KBM-7 (cell line): ENCODE measurements around the gene PMPCB.
"Not testable (repeated sequence)": the region's sequence is repeated elsewhere in the genome, so short reads cannot be mapped to it uniquely, and the experiment has no call there.

Experiments
- DNase-seq: peaks from one replicate; pipeline ENCODE4 v3.0.0-alpha.2; 2015
- in situ Hi-C: fragments of 300-500 bp; cut with MboI; formaldehyde crosslinking; loops from 2 replicates; pipeline ENCODE4 v1.14.3; 2020; ENCODE audit warnings: low sequenced_read_pairs, low pct_unique_long_range_greater_than_20kb, mixed read lengths

The PMPCB gene, protein sequence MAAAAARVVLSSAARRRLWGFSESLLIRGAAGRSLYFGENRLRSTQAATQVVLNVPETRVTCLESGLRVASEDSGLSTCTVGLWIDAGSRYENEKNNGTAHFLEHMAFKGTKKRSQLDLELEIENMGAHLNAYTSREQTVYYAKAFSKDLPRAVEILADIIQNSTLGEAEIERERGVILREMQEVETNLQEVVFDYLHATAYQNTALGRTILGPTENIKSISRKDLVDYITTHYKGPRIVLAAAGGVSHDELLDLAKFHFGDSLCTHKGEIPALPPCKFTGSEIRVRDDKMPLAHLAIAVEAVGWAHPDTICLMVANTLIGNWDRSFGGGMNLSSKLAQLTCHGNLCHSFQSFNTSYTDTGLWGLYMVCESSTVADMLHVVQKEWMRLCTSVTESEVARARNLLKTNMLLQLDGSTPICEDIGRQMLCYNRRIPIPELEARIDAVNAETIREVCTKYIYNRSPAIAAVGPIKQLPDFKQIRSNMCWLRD

DNA sequence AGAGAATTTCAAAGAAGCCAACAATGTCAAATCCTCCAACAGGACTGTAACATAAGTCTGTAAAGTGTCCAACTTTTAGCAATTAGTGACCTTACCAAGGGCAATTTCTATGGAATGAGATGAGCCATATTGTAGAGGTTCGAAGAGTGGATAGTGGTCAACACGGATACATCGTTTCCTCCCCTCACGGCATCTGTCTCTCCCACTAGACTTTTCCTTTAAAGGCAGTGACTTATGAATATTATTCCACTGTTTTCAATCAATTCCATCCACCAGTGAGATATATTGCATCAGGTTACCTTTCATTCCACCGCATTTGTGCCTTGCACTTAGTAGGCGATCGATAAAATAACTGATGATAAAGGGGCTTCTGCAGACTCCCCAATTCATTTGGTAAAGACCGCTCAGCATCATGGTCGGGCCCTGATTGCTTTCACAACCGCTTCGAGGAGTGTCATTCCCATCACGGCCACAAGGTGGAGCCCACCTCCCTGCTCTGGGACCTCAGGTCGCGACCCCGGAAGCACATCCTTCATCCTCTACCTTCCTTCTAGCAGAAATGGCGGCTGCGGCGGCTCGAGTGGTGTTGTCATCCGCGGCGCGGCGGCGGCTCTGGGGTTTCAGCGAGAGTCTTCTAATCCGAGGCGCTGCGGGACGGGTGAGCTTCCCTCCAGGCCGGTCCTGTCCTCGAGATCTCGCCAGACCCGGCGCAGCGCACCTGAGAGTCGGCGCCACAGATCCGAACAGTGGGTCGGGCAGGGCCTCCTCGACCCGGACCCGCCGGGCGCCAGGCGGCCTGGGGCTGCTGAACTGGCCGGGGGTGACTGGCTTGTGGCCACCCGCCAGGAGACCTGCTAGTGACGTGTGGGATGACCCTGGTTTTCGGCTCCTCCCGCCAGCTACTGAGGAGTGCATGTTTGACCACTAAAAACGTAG, at the start of gene PMPCB:
Gene PMPCB, plus strand, starts transcription at position 535 of the 936 bp plus-strand sequence. Its CDS starts 25 bp downstream, at position 560.
- in situ Hi-C loops: no loop called here

DNA sequence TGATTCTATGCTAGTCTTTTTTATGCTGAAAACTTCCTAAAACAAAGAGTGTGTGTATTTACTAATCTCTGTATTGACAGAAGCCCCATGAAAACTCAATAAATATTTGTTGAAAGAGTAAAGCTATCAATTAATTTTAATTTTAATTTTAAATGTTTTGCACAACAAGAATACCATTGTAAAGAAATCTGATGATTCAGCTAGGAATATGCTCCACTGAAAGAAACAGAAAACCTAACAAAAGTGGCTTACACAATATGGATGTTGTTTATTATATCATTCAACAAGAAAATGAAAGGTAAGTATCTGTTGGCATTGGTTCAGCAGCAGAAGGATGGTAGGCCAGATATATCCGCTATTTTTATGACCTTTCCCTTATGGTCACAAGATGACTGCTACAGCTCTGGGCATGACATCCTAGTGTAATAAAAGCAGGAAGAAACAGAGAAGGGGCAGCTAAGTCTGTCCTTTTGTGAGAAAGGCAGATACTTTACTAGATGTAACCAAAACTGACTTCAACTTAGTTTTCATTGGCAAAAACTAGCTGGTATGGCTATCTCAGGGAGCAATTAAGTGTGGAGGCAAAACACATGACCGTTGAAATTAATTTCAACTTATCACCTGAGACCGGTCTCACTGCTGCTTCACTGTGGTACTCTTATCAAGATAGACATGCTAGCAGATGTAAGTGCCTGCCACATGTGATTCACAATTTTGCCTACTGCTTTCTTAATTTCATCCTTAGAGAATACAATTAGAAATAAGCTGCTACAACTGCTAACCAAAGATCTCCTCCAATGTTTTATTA, 43.3 kb upstream of the PMPCB start:
- in situ Hi-C loops, DNase-seq: not testable (repeated sequence)

More for the DNA sequence above, at the start of gene PMPCB:
- DNase-seq: peak; percentile 93

DNA sequence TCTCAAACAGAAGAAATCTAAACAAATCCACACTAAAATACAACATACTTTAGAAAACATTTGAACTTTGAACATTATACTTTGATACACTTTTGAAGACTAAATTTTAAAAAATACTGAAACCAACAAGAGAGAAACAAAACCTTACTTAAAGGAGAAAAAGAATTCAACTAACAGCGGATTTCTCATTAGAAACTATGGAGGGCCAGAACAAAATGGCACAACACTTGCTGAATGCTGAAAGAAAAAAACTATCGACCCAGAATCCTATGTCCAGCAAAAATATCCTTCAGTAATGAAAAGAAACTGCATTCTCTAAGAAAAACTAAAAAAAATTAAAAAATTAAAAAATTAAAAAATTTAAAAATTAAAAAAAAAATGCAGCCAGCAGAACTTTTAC, 33.2 kb upstream of the PMPCB start:
- in situ Hi-C loops, DNase-seq: not testable (repeated sequence)

DNA sequence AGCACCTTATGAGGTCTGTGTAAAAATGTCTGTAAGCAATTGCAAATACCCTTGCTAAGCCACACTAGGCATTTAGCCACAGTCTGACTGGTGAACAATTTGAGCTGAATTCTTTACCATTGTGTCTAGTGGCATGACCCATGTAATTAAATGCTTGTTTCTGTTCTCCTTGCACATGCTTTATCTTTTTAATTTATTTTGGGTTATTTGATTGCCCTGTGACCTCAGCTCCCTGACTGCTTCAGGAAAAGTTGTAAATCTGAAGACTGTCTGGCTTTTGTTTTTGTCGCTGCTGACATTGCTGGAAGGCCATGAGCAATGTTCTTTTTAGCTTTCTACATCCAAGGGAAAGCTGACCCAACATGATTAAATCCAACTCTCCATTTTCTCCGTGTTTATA, 31.0 kb upstream of the PMPCB start:
- DNase-seq, in situ Hi-C loops: not testable (repeated sequence)

DNA sequence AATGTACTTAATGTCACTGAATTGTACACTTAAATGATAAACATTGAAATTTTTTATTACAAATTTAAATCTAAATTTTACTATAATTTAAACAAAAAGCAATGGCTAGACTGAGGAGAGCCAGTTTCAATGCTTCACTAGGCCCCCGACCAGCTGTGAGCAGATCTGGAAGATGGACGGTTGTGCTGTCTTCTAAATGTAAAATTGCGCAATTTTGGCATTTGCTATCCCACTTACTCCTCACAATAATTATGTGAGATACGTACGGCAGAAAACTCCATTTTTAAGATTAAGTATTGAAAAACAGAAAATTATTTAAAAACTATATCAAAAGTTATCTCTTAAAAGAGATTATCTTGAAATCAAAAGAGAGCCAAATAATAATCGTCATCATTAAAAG, 23.9 kb upstream of the PMPCB start:
- in situ Hi-C loops, DNase-seq: not testable (repeated sequence)

DNA sequence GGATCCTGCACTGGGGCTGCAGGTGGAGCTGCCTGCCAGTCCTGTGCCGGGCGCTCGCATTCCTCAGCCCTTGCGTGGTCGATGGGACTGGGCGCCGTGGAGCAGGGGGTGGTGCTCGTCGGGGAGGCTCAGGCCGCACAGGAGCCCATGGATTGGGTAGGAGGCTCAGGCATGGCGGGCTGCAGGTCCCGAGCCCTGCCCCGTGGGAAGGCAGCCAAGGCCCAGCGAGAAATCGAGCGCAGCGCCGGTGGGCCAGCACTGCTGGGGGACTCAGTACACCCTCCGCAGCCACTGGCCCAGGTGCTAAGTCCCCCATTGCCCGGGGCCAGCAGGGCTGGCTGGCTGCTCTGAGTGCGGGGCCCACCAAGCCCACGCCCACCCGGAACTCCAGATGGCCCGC, 22.4 kb upstream of the PMPCB start:
- in situ Hi-C loops, DNase-seq: not testable (repeated sequence)

DNA sequence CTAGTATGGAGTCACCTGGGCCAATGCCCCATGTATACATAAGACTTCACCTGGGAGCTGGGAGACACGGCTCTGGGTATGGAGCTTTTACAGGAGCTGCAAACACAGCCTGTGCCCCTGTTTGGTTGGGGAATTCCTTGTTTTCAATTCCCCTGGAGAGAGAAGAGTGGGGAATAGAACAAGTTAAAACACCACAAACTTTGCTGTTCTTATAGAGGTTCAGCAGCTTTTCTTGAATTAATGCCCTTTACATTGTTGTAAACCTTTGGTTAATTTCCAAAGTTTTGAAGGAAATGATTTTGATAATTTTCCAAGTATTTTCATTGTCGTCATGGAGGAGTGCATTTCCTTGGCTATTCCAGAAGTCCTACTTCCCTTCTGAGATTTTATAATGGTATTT, 19.0 kb upstream of the PMPCB start:
- in situ Hi-C loops, DNase-seq: not testable (repeated sequence)

DNA sequence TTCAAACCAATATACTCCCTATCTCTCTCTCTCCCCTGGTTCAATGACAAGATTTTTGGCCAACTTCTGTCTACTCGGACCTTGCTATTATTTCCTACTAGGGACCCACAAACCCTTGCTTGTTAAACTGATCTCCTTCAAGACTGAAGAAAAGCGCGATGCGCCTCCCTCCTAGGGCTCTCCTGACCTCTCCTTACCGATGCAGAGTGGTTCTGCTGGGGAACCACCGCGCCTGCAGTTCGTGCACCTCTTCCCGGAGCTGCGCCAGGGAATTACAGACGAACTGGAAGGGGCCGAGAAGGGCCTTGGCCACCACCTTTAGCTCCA, 17.6 kb upstream of the PMPCB start:
- in situ Hi-C loops: not testable (repeated sequence)
- peak; percentile 34 for DNase-seq

DNA sequence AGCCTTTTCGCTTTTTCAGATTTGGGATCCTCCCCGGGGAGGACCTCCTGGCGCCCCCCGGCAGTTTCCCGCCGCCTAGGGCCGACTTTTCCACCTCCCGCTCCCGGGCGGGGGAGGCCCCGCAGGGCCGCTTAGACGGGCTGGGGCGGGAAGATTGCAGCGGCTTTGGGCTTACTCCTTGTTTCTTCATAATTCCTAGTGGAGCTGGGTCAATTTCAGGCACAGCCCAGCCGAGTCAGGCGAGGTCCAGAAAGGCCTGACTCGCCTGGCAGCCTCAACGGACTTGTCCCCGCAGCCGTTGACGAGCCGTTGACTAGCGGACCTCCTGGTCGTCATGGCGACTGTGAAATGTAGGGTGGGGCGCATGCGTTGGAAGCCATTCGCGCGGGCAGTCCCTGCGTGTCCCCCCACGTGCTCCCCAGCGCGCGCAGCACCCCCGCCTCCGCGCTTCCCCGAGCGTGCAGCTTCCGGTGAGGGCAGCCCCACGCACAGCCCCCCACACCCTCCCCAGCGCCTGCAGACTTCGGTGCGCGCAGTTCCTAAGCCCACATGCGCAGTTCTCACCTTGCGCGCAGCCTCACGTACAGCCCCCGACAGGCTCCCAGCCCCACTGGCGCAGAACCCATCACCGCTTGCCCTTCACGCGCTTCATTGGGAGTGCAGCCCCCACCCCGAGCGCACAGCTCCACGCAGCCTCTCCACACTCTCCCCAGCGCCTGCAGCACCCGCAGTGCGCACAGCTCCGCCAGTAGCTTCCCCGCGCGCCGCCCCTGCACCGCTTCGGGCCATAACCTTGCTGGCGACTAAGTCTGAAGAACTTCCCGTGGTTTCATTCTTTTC, 17.1 kb upstream of the PMPCB start:
- peak; percentile 37 for DNase-seq
- in situ Hi-C loops: not testable (repeated sequence)

DNA sequence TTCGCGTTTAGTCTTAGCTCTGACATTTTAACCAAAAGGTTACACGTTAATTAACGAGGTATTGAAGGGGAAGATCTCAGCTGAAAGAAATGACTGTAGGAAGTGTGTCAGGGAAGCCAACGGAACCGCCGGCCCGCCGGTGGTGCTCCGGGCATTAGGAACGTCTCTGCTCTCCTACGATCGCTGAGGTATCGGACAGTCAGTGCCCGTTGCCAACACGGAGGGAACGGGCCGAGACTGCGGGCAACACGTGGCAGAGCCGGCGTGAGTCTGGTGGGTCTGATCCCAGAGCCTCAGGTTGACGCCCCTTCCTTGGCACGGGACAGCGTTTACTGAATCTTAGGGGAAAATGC, 16.5 kb upstream of the PMPCB start:
- in situ Hi-C loops, DNase-seq: not testable (repeated sequence)

DNA sequence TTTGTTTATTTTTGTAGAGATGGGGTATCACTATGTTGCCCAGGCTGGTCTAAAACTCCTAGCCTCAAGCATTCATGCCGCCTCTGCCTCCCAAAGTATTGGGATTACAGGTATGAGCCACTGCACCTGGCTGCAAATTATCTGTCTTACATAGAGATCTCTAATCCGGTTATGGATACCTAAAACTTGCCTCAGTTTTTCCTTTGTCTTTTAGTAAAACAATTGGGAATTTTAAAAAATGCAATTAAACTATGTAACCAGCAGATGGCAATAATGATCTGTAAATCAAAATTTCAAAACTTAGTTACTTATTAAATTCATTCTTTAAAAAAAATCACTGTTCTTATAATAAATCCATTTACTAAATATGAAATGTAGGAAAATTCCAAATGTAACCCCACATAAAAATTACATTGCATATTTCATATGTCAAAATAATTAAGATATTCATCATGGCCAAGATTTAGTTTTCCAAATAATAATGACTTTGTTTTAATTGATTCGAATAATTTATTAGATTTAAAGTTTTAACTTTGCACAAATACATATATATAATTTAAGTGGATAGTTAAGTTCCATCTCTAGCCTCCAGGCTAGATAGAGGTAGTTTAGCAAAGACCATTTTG, 14.3 kb upstream of the PMPCB start:
- in situ Hi-C loops, DNase-seq: not testable (repeated sequence)

DNA sequence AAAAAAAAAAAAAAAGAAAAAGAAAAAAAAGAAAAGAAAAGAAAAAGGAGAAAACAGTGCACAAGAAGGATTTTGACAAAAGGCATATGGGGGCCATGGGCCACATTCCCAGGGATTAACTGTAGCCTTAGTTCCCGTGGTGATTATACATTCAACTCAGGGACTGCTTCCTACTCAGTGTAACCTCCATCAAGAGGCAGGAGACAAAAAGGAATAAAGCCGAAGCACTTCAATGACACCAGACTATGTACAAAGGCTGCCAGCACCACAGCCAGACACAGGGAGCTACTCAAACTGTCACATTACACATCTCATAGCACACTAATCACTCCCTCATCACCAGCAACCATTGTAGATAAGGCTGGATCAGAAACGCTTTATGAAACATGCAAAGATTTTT, 5.1 kb upstream of the PMPCB start:
- no peak for DNase-seq
- in situ Hi-C loops: no loop called here

DNA sequence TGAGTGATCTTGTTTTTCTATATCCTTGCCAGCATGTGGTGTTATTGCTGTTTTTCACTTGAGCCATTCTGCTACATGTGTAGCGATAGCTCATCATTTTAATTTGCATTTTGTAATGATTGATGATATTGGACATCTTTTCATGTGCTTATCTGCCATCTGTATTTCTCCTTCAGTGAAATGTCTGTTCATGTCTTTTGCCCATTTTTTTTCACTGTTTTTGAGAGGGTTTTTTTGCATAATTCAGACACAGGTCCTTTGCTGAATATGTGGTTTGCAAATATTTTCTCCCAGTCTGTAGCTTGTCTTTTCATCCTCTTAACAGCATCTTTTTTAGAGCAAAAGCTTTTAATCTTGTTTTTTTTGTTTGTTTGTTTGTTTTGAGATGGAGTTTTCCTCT, 3.7 kb upstream of the PMPCB start:
- in situ Hi-C loops: no loop called here
- DNase-seq: no peak

DNA sequence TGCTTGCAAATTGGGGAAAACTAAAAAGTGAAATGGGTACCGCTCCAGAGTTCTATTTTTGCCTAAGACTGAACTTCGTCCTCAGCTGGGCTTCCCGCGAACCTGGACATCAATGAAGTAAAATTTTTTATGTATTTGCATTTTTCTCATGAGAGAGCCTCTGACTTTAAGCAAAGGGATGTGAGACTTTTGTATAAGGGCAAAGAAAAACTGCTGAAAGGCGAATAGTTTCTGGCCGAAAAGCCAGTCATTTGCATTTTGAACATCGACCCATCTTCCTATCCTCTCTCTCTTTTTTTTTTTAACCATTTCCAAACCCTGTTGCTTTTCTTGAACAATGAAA, 573 bp downstream of the PMPCB start:
- DNase-seq: no peak
- in situ Hi-C loops: no loop called here

DNA sequence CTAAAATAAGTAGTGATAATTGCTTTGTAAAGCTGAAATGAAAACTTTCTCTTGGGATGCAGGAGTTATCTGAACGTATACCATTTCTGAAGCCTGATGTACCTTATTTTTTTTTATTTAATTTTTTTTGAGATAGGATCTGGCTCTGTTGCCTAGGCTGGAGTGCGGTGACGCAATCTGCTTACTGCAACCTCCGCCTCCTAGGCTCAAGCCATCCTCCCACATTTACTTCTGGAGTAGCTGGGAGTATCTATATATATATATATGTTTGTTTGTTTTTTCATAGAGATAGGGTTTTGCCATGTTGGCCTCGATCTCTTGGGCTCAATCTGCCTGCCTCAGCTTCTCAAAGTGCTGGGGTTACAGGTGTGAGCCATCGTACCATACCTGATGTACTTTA, 2.4 kb downstream of the PMPCB start:
- in situ Hi-C loops: no loop called here
- DNase-seq: no peak

DNA sequence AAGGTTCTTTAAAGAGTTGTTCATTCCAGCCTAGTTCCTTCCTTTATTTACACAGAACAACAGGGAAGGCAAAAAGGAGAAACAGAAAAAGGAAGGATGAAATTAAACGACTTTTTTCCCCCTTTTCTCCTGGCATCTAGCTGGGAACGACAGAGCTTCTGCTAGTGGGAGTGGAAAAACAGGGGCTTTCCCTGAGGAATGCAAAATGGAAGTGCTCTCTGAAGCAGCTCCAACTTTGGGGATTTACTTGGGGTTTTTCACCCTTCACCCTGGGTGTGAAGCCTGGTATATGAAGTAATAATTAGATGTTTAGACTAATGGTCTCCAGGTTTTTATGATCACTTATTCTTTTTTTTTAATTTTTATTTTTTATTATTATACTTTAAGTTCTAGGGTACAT, 4.2 kb downstream of the PMPCB start:
- in situ Hi-C loops: no loop called here
- DNase-seq: no peak

DNA sequence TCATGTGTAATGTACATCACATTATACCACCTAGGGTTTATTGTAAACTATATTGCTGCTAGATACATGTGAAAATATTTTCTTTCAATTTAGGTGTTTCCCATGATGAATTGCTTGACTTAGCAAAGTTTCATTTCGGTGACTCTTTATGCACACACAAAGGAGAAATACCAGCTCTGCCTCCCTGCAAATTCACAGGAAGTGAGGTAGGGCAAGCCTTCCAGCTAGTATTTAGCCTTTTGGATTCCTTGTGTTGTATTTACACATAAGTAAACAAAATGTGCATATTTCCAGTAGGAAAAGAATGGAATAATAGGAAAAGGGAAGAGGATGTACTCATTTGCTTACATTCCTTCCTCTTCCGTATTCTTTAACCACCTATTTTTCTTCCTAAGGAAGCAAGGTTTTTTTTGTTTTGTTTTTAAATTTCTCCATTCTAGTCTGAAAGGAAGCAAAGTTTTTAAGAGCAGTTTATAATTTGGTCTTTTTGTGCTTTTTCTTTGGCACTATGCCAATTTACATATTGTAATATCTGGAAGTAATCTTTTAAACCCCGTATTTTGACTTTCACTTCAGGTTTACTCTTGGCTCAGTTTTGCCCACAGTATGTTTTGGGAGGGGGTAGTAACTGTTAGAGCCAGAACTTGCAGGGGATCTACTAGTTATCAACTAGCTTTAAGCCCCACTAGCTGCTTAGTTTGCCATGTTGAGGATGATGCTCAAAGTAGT, 10.4 kb downstream of the PMPCB start:
- in situ Hi-C loops: no loop called here
- no peak for DNase-seq

DNA sequence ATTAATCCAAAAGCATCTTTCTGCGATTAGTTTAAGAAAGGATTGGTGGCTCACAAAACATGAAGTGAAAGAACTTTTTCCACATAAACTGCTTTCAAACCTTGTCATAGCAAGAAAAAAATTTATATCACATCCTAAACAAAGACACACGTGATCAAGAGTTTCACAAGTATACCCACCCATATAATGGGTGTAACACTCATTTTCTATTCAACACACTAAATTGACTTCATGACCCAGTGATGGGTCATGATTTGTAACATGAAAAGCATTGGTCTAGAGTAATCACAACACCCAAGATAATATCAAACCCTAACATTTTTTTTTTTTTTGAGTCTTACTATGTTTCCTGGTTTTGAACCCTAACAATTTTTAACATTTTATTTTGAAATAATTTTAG, 17.6 kb downstream of the PMPCB start:
- no peak for DNase-seq
- in situ Hi-C loops: no loop called here
